NCI-H510A treated with DMSO at 0.1 percent for 48 hours (cell line): ENCODE measurements around the gene MRPL21.
"Not testable (repeated sequence)": the region's sequence is repeated elsewhere in the genome, so short reads cannot be mapped to it uniquely, and the experiment has no call there.

Source experiments
- DNase-seq: peaks from one replicate; lab custom pipeline; 2025; lab: John Stamatoyannopoulos, UW

The MRPL21 gene

GRCh38 chr11:68910965-68911364 lies 7.3 kb upstream of the MRPL21 start:
- DNase-seq: no peak

- no peak for DNase-seq
Measured at GRCh38 chr11:68908273-68908672, 4.6 kb upstream of the MRPL21 start.

GRCh38 chr11:68905421-68906360 lies 2.1 kb upstream of the MRPL21 start:
- no peak for DNase-seq

GRCh38 chr11:68904248-68904847 lies 716 bp upstream of the MRPL21 start:
- no peak for DNase-seq

- DNase-seq: no peak
Measured at GRCh38 chr11:68900835-68901381, 2.7 kb downstream of the MRPL21 start.

GRCh38 chr11:68897441-68897840 lies 6.2 kb downstream of the MRPL21 start:
- DNase-seq: no peak

GRCh38 chr11:68896171-68896959 lies 7.3 kb downstream of the MRPL21 start:
- DNase-seq: no peak

GRCh38 chr11:68893282-68893681 lies 10.3 kb downstream of the MRPL21 start:
- no peak for DNase-seq

GRCh38 chr11:68892576-68892975 lies 11.1 kb downstream of the MRPL21 start:
- DNase-seq: no peak

GRCh38 chr11:68891351-68891948 lies 12.2 kb downstream of the MRPL21 start:
- no peak for DNase-seq

- no peak for DNase-seq
Measured at GRCh38 chr11:68890490-68891231, 13.0 kb downstream of the MRPL21 start.

GRCh38 chr11:68889948-68890446 lies 13.6 kb downstream of the MRPL21 start:
- DNase-seq: no peak

GRCh38 chr11:68884827-68885226 lies 18.8 kb downstream of the MRPL21 start:
- not testable (repeated sequence) for DNase-seq

GRCh38 chr11:68882391-68882790 lies 21.2 kb downstream of the MRPL21 start:
- DNase-seq: no peak

- no peak for DNase-seq
Measured at GRCh38 chr11:68881320-68881719, 22.3 kb downstream of the MRPL21 start.

- no peak for DNase-seq
Measured at GRCh38 chr11:68880851-68881250, 22.8 kb downstream of the MRPL21 start.

GRCh38 chr11:68878022-68878421 lies 25.6 kb downstream of the MRPL21 start:
- DNase-seq: no peak

- DNase-seq: no peak
Measured at GRCh38 chr11:68872216-68873003, 31.2 kb downstream of the MRPL21 start.

- DNase-seq: peak; percentile 26
Measured at GRCh38 chr11:68870470-68870869, 33.2 kb downstream of the MRPL21 start.

GRCh38 chr11:68868221-68868835 lies 35.3 kb downstream of the MRPL21 start:
- no peak for DNase-seq
